Islet precursor cell (in vitro differentiated cells): ENCODE results near the gene PIAS1.

Experiments
- DNase-seq: peaks from one replicate; pipeline ENCODE4 v3.0.0-alpha.2; 2018

Gene PIAS1

DNA sequence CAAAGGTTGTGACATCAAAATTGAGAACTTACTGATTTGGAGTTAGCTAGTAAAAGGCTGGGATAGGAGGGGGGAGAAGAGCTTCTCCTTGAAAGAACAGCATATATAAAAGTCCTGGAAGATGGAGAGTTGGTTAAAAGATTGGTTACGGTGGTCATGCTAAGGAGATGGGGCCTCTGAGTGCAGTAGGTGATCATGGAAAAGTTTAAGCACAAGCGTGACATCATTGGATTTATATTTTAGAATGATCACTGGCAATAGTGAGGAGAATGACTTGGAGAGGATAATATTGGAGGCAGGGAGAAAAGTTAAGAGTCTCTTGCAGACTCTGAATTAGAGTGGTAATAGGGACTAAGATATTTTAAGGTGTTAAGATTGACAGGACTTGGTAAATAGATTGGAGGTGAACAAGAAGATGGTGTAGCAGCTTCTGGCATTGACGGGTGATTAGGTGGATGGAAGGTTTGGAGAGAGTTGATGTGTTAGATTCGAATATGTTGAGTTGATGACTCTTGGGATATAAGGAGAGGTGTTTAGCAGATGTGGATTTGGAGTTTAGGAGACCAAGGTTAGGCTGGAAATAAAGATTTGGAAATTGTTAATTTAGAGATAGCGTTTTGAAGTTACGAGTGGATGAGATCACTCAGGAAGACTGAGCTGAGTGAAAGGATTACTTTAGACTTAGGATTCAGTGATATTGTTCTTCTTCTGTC is 19.6 kb downstream of the PIAS1 start:
- no peak for DNase-seq

DNA sequence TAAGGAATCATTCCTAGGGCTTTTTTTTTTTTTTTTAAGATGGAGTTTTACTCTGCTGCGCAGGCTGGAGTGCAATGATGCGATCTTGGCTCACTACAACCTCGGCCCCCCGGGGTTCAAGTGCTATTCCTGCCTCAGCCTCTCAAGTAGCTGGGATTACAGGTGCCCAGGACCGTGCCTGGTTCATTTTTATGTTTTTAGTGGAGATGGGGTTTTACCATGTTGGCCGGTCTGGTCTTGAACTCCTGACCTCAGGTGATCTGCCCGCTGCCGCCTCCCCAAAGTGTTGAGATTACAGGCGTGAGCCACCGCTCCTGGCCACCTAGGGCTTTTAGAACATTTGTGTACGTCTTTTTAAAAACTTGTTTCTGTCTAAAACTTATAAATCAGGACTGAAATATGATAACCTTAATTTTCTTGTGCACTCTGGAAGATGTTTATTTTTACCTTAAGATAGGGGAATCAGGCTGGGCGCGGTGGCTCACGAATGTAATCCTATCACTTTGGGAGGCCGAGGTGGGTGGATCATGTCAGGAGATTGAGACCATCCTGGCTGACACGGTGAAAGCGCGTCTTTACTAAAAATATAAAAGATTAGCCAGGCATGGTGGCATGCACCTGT is 21.8 kb downstream of the PIAS1 start:
- no peak for DNase-seq

DNA sequence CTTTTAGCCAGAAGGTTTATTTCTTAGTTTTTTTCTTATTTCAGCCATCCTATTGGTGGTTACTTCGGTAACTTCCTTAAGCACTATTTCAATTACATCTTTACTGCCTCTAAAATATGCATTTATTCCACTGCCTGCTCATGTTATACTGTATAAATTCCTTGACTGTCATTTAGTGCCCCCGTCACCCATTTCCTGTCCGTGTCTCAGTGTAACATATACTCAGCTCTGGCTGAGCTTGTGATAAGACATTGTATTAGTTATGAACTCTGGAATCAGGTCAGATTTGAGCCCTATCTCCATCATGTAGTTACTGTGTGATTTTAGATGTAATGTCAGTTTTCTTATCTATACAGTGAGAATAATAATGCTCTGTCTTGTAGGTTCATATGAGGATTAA is 24.2 kb downstream of the PIAS1 start:
- DNase-seq = no peak

DNA sequence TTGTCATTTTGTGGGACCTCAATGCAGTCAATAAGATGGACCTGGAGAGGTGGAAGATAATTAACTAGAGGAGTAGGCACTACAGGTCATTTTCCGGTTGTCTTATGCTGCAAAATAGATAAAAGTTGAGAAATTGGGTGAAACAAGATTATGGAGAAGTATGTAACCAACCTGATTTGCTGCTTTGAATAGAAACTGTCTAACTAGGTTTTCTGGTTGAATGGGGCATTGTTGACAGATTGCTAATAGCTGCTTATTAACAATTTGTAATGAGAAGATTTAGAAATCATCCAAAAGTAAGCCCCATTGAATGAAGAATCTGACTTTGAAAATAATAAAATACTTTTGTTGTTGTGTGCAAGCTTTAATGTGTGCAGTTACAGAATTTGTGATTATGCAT is 26.2 kb downstream of the PIAS1 start:
- DNase-seq = no peak

GRCh38 chr15:68080783-68081182 is 26.7 kb downstream of the PIAS1 start:
- DNase-seq = no peak

DNA sequence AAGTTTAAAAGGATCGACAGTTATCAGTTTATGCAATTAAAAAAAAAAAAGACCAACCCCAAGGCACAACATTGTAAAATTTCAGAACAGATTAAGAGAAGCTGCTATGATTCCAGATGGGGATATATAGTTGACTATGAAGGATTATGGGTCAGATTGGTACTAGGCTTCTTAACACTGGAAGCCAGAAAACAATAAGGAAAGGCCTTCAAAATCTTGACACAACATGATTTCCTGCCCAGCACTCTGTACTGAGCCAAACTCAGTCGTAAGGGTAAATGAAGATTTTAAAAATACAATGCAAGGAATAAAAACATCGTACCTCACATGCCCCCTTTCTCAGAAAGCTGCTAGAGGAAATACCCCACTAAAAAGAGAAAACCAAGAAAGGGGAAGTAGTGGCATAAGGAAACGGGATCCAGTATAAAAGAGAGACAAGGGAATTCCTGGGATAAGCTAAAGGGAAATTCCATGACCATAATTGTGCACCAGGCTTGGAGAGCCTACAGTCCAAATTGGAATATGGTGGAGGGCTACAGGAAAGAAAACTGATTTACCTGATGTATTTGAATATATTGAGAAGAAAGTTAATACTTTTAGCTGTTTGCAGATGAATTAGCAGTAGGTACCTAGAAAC is 27.9 kb downstream of the PIAS1 start:
- no peak for DNase-seq

GRCh38 chr15:68082735-68083134 is 28.6 kb downstream of the PIAS1 start:
- no peak for DNase-seq

DNA sequence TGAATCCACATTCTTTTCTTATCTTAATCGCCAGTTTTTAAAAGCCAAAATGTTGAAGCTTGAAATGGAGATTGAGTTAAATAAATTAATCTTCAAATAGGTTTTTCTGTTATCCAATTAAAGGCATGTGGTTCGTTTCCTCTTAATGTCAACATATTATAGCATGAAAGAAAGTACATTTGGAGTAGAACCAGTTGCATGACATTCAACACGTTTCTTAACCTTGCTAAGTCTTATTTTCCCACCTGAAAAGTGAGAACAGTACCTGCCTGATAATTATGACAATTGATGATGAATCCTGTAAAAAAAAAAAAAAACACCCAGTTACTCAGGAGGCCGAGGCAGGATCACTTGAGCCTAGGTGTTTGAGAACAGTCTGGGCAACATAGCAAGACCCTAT is 29.3 kb downstream of the PIAS1 start:
- no peak for DNase-seq

GRCh38 chr15:68085052-68085451 is 30.9 kb downstream of the PIAS1 start:
- DNase-seq = no peak

DNA sequence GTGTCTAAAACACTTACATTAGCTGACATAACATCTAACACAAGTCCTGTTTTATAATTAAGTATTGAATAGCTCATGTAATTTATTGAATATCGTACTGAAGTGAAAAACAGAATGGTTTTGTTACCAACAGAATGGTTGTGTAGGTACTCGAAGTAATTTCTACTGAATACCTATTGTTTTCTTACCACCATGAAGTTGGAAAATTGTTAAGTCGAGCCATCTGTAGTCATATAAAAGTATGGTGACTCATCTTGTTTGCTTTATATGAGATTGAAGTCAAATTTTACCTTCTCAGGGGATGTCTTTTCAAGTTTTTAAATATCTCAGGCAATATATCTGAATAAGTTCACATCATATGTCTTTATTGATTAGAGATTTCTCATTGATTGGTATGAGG is 37.6 kb downstream of the PIAS1 start:
- no peak for DNase-seq

DNA sequence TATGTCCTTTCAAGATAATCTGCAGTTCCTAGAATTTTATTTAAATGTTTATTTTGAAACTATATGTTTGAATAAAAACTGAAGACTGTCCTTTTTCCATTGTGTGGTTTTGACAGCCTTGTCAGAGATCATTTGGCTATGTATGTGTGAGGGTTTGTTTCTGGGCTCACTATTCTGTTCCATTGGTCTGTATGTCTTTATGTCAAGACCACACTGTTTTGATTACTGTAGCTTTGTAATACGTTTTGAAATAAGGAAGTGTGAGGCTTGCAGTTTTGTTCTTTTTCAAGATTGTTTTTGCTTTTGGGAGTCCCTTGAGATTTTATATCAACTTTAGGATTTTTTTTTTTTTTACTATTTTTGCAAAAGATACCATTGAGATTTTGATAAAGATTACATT is 42.0 kb downstream of the PIAS1 start:
- DNase-seq = no peak

GRCh38 chr15:68097029-68097428 is 42.9 kb downstream of the PIAS1 start:
- DNase-seq = no peak

- DNase-seq = no peak
Observed at GRCh38 chr15:68098465-68098864, 44.4 kb downstream of the PIAS1 start.

- DNase-seq = no peak
Observed at GRCh38 chr15:68100194-68100593, 46.1 kb downstream of the PIAS1 start.

GRCh38 chr15:68103603-68104002 is 49.5 kb downstream of the PIAS1 start:
- DNase-seq = no peak

GRCh38 chr15:68106656-68107055 is 52.5 kb downstream of the PIAS1 start:
- DNase-seq = no peak

GRCh38 chr15:68107142-68107541 is 53.0 kb downstream of the PIAS1 start:
- DNase-seq = no peak

DNA sequence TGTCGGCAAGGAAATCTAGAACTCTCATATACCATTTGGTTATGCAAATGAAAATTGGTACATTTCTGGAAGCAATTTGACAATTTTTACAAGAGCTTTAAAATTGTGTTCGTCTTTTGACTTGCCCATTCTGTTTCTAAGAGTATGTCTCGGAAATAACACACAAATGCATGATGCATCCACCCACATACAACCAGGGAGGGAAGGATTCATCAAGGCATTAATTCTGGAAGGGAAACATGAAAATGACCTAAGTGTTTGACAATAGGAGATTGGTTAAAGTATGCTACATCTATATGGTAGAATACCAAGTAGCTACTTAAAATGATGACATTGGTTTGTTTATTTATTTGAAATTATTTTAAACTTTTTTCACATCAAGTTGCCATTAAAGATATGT is 58.6 kb downstream of the PIAS1 start:
- DNase-seq = no peak

DNA sequence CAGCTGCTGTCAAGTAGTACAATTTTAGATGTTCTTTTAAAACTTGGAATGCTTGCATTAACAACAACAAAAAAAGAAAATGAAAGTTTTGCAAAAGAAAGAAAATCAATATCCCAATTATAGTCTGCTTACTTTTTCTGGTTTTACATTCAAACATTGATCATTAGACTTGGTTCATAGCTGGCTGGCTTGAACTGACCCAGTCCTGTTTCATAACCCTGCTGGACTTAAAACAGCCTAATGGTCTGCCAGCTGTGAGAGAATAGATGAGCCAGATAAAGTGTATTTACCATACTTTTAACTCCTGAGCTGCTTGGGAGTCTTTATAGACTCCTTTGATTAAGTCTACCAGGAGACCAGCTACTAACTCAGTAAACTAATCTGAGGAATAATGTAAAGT is 59.2 kb downstream of the PIAS1 start:
- DNase-seq = no peak

DNA sequence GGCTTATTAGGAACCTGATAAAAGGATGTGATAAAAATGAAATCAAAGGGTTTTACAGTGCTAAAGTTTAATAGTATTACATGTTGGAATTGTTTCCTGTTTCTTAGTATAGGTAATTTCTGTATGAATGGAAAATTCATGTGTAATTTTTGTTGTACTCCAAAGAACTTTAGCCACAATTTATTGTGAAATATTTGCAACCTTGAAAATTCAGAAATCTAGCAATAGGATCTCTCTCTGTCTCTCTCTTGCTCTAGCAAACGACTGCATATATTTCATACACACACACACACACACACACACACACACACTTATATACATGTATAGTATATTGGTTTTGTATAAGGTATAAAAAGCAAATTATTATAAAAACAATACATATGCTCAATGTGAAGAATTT is 59.6 kb downstream of the PIAS1 start:
- no peak for DNase-seq

- no peak for DNase-seq
Observed at GRCh38 chr15:68114356-68114755, 60.2 kb downstream of the PIAS1 start.

- no peak for DNase-seq
Observed at GRCh38 chr15:68114840-68115239, 60.7 kb downstream of the PIAS1 start.

GRCh38 chr15:68124700-68125099 is 70.6 kb downstream of the PIAS1 start:
- DNase-seq = no peak

- DNase-seq = no peak
Observed at GRCh38 chr15:68126396-68126795, 72.3 kb downstream of the PIAS1 start.

GRCh38 chr15:68129072-68129471 is 75.0 kb downstream of the PIAS1 start:
- no peak for DNase-seq
